CD4-positive, alpha-beta T cell treated with Interleukin-10 for 1 hour (primary cell): ENCODE measurements around the gene PCDH9.

ENCODE experiments used
- DNase-seq: peaks from one replicate; pipeline ENCODE4 v3.0.0-alpha.2; 2020

PCDH9 gene

DNA sequence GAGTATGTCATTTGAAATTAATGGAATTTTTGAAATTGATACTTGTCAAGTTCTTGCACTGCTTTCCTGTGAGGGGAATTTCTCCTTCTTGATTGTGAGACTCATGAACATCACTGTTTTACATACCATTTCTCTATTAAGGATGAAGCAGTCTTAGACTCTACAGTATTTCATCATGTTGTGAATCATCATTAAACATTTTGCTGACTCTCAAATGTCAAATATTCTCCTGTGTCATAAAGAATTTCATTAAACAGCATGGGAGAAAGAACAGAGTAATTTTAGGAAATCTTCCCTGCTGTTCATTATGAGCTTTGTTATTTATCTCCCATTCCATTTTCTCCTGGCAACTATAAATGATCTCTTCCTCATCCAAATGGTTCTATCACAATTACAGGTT is 729.0 kb downstream of the PCDH9 start:
- no peak for DNase-seq

DNA sequence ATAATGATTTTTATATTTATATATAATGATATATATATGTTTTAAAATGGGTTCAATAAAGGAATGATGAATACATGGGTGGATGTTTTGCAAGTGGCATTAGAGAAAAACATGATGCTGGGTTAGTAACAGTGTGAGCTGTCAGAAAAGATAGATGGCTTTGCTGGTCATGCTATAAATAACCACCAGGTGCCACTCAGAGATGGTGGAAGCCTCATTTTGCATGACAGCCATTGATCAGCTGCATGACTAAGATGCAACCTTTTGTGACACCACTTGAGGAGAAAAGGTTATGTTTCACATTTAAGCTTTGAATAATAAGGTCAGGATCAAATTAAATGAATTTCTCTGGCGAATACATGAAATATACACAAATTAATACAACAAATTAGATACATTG is 737.7 kb downstream of the PCDH9 start:
- no peak for DNase-seq

DNA sequence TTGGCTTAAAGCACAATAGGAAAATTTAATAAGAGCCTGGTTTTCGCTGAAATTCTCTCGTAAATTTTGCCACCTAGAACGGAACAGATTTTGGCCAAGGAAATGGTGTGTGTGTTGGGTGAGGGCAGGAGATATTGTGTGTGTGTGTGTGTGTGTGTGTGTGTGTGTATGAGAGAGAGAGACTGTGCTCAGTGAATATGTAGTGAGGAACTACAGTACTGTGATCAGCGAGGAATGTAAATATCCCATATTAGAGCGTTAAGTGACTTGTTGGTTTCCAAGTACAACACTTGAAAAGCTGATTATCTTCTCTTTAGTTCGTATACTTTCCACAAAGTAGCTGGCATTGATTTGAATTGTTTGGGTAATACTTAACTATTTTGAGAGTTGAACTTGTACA is 738.9 kb downstream of the PCDH9 start:
- DNase-seq = no peak

DNA sequence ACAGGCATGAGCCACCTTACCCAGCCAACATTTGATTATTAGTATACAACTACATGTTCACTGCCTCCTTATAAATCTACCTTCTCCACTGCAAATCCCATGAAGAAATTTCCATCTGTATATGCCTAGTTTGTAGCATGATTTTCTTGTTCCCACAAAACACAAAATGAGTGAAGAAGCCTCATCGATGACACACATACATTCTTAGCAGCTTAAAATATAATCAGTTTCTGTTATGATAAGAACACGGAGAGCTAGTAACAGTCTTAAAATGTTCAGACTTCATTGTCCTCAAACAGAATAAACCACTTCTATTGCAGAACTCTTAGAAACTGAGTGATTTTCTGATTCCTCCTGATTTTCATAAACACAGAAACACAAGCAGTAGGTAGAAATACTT is 740.5 kb downstream of the PCDH9 start:
- DNase-seq = no peak

DNA sequence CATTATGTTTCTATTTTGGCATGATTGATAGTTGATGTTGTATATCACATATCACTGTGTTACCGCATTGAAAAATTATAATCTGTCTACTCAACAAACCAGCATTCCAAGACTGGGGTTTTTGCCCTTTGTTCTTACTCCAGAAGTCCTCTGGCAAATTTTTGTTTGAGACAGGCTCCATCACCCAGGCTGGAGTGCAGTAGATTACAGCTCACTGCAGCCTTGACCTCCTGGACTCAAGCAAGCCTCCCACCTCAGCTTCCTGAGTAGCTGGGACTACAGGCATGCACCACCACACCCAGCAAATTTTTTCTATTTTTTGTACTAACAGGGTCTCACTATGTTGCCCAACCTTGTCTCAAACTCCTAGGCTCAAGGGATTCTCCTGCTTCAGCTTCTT is 741.0 kb downstream of the PCDH9 start:
- no peak for DNase-seq

DNA sequence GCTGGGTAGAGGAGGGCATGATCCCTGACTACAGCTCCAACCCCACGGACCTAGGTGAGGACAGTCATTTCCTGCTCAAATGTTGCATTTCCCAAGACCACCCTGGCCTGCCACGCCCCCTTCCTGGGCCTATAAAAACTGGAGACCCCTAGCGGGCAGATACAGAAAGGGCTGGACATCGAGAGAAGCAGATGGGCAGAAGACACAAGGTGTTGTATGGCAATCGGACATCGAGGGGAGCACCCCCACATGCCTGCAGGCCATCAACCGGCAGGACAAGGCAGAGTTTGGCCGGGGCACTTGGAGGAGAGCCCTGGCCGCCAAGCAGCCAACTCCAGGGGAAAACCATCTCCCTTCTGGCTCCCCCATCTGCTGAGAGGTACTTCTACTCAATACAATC is 746.4 kb downstream of the PCDH9 start:
- no peak for DNase-seq

DNA sequence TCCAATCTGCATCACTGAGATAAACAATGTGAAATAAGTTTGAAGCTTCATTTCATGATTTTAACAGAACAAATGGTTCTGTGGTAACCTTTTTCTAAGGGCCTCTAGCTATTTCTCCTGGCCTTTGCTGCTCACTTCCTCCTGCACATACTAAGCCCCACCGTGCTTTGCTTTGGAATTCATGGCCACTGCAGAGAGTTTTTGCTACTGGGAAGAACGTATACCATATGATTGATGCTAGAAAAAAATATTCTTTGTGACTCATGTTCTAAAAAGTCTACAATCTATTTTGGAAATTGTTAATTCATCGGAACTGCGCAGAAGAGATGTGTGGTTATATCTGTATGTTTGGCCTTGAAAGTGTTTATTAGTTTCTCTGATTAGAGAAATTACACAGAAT is 747.3 kb downstream of the PCDH9 start:
- DNase-seq = no peak

DNA sequence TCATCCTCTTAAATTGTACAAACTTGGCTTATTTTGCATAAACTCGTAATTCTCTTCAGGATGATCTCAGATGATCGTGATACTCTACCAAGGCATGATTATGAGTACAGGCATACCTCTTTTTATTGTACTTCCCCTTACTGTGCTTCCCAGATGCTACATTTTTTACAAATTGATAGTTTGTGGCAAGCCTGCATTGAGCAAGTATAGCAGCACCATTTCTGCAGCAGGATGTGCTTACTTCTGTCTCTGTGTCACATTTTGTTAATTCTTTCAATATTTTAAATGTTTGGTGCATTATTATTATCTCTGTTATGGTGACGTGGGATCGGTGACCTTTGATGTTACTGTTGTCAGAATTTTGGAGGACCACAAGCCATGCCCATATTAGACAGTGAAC is 752.3 kb downstream of the PCDH9 start:
- DNase-seq = no peak

DNA sequence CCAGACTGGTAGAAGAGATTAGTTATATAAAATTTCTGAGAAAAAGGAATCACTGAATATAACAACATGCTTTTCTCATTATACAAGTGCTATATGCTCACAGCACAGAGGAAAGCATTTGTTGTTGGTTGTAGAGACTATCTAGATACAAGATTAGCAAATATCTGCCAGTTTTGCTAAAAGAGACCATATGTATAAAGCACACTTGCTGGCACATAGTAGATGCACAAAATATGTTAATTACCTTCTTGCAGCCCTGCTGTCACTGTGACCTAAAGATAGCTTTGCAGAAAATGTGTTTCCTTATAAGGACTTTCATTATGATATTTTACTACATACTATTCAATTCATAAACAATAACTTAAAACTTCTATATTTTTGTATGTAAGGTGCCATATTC is 755.1 kb downstream of the PCDH9 start:
- DNase-seq = no peak

DNA sequence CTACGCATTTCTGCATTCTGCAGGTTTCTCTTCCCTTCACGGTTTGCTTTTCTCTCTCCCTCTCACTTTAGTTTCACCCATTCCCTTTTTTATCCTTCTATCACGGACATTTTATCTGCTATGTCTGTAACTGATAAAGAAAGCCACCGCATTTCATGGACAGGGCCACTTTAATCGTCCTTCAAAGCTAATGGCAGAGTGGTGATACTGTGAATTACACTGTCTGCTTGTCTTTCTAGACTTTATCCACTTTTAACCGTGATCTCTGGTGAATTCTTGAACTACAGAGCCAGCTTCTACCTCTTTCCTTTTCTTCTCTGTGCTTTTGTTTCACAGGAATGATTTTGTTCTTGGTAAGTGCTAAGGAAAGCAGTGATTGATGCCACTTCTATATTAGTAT is 760.4 kb downstream of the PCDH9 start:
- no peak for DNase-seq

DNA sequence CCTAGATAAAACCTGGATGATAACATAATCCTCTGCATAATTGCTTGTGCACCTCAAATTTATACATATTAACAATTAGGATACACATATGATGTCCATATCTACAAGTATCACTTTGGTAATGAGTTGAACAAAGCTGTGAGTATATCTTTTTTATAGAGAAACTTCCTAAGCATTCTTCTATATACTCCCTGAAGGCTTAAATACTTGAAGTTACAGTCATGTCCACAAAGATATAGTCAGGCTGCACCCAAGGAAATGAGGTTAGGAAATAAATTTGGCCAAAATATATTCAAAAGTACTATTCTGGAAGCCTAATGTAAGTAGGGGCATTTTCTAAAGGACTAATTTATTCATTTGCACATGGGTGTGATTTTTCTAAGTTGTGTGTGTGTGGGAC is 761.5 kb downstream of the PCDH9 start:
- no peak for DNase-seq

DNA sequence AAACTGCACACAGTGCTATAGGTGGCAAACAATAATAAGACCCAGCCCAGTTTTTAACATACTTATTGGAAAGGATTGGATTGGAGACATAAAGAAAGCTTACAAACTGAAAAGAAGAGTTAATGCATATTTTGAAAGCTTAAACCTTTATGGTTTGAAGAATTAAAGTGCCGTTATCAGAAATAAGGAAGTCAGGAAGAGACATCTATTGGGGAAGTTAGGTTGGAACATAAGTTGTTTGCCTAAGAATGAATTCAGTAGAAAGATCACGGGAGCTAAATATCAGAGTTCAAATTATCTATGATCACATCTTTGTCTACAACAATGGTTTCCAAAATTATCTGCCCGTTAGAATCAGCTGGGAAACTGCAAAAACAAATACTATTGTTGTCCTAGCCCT is 767.9 kb downstream of the PCDH9 start:
- DNase-seq = no peak

DNA sequence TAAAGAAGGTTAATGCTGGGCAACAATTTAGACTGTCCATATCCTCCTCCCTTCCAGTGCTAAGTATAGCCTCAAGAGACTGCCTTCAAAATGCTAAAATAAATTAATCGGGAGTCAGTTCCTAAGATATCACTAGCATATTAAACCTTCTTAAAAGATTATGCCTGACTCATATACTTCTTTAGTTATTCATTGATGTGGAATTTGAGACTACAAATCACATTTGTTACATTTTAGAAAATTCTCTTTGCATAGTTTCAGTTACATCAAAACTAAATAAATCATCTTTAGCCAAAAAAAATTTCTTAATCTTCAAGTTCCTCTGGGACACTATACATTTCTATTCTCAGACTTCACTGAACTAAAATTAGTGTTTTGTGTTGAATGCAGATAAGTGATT is 769.1 kb downstream of the PCDH9 start:
- no peak for DNase-seq

DNA sequence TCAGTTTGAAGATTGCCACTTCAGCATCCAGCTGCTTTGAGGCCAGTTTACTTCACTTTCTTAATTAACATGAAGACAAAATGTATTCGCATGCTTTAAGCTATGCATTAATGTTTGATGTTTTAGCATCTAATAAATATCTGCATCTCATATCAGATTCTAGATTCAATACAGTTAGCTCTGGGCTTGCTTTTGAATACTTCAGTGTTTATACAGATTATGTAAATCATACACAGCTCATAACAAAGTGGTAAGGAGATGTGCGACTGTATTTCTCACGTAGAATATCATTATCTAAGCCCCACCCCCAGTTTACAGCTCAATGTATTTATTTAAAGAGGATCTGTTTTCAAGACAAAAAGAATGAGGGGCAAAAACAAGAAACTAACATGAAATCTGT is 770.5 kb downstream of the PCDH9 start:
- no peak for DNase-seq

DNA sequence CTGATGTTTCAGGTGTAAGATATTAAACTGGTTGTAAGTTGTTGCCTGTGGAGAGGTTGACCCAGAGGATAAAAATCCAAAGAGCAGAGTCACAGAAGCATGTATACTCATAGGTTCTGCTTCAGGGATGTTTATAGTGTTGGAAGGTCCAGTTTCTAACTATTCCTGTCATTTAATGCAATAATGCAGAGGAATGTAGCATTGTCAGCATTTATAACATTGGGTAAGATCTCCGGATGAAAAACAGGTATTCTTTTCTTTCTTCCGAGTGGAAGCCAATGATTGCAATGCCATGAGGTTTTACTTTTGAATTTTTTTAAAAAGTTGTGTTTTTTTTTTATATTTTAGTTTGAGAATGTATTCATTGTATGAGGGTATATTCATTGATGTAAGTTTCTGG is 771.0 kb downstream of the PCDH9 start:
- DNase-seq = no peak

DNA sequence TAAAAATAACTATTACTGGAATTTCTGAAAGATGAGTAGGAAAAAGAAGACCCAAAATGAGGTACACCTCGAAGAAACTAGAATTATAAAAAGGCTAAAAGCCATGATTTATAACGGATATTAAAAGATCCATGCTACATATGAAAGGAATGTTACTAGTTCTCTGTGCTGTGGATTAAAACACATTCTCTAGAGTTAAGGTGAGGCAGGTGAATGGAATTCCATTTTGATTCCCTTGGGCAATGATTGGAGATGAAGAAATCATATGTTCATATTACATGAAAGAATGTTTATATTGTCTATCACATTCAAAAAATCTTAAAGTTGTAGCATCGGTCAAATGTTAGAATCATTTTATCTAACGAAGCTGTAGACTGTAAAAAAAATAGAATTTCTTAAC is 783.7 kb downstream of the PCDH9 start:
- DNase-seq = no peak

DNA sequence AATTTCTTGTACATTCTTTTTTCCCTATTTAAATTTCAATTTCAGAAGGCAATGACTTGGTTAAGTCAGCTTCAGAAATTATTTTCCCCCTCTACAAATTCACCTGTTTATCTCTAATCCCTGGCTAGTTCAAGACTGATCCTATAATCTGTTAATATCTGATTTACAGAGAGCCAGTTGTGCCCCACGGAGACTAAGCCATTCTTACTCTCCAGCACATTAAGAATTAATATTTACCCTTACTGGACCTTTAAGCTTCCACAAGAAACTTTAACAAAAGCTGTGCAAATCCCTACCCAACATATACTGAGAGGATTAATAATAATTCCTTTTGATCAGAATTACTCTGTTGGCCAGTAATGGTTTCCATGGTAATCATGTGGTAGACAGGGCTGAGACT is 786.2 kb downstream of the PCDH9 start:
- no peak for DNase-seq

DNA sequence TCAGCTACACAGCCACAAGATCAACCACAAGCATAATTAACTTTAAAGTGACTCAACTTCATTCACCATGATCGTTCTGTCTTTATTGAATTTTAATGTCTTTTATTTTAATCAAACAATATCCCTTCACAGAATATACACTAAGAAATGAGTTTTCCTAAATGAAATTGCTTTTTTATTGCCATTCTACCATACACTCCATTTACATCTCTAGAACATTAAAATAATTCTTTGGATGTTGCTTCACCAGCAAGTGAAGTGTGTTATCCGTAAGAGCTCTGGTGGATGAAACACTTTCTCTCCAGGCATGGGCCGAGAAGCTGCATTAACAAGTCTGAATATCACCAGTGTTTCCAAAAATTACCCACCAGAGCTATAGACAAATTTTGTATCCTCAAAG is 789.2 kb downstream of the PCDH9 start:
- no peak for DNase-seq

DNA sequence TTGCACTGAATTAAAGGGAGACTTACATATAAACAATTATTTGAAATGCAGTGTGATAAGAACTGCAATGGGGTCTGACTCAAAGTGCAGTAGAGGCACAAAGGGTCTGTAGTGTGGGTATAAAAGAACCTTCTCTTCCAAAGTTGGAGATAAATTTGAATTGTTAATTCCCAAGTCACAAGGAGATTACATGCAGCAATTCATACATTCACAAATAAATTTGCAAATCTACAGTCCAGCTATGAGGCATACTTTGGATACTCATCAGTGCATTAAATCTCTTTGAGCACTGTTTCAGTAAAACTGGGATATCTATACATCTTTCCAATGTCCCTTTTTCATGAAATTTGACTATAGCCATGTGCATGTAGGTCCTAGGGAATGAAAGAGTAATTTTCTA is 799.4 kb downstream of the PCDH9 start:
- no peak for DNase-seq

DNA sequence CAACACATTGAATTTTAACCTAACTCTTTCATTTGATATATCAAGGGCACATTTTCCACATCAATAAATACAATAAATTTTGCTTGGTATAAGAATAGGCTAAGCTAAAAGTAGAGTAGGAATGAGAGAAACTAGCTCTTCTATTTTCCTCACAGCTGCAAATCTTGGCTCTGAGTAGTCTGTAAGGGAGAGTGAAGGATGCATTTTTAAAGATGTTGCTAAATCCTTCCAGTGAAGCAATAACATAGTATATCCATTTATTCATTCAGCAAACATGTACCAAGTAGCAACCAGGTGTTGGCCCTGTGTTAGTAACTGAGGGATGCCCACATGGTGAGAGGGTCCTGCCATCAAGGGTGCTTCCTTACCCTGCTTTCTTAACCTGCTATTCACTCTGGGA is 799.9 kb downstream of the PCDH9 start:
- no peak for DNase-seq

DNA sequence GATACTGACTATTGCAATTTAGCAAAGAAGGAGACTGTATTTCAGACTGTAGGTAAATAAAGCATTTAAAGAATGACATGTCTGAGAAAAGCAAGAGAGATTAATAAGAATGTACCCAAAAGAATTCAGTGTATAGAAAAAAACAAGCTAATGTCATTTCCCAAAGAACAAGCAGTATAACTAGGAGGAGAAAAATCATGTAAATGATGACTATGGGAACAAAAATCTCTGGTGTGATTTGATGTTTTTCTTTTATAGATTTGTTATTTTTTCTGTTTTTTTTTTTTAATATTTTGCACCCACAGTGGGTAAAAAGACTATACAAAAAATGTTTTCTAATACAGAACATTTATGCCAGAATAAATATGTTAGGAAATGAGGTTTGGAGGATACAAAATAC is 801.0 kb downstream of the PCDH9 start:
- no peak for DNase-seq

DNA sequence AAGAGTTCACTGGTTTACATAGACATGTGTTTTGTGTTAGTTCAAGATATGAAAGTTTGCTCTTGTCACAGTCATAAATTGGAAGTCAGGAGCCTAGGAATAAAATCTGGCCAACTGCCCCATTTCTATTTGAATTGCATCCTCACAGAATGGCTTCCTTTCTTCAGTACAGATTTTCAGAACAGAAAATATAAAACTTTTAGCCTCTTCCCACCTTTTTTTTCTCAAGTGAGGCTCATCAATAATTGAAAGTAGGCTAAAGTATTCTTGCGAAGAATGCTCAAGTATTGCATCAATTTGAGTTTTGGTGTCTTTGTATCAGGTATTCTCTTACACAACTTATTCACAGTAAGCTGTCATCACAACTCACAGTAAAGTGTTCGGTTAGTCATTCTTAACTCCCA is 802.7 kb downstream of the PCDH9 start:
- no peak for DNase-seq

DNA sequence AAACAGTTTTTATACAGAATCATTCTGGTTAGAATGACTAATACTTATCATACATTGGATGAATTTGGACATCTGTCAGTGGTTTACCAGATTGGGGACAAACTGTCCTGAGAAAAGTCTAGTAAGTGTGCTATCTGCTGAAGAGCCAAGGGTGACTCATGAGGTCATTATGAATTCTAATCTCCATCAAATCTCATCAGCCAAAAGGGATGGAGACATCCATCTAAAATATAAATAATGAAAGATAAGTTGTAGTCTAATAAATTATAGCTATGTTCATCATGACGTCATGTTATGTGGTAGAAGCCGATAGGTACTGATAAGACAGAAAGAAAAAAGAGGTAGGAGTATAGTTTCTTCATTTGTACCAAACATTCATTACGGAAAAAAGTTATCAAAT is 804.4 kb downstream of the PCDH9 start:
- DNase-seq = no peak

DNA sequence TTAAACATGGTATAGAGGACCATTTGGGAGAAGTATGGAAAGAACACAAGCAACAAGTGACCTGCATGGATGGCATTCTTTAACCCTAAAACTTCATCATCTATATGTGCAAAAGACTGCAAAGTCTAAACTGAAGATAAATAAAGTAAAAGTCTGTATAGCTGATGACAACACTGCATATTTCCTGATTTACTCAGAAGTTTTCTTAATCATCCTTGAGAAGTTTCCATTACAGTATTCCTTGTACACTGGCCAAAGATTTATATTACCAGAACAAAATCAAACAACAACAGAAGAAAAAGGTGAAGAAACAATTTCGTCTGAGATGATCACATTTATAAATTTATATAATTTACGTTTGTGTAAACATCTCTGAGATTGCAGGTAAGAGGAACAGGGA is 805.7 kb downstream of the PCDH9 start:
- no peak for DNase-seq

DNA sequence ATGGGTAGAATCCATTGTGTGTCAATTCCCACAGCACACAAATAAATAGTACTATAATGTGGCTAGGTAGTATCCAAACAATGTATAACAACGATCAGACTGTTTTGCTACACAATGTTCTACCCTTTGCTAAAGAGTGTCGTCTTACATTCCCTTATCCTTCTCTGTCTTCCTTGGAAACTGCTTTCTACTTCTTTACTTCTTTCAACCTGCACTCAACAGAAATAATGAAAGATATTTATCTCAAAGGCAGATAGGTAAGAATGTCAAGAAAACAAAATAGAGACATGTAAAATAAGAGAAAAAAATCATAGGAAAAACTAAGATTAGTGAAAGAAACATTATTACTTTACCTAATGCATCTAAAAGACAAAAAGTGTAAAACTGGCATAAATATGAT is 814.7 kb downstream of the PCDH9 start:
- no peak for DNase-seq

DNA sequence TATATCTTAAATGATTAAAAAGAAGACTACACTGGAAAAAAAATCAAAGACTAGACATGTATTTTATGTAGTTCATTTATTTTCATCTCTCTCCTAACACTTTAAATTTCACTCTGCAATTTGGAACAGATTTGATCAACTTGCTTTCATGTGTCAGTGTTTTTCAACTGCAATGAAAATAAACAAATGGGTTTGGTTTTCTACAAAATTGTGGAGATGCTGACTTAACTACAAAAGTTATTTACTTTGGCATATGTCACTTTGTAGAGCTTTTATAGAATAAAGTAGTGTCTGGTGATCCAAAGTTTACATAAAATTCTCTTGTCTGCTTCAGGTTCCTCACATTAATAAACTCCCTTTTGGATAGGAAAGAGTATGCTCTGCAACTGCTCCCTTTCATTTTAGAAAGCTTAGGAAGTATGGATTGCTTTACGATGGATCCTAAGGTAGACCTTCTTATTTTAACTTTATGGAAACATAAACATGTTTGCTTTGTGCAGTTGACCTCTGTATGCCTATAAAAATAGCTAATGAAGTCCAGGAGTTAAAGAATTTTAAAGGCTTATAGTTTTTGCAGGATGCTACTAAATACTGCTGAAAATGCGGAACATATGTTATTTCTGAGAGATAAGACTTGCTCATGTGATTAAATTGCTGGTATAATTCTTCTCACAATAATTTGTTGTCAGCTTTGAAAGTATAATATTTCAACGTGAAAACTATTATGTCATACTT is 815.9 kb downstream of the PCDH9 start:
- no peak for DNase-seq
